Left hindlimb (tissue), 1 donor: ENCODE data around the gene RPL36AL.
A peak's percentile ranks its signal among the peaks of the same experiment; 100 is the strongest.
"Not testable (repeated sequence)": the region's sequence is repeated elsewhere in the genome, so short reads cannot be mapped to it uniquely, and the experiment has no call there.

Experiments used
- DNase-seq: peaks from one replicate; pipeline ENCODE4 v3.0.0-alpha.2; 2018

Gene RPL36AL

DNA sequence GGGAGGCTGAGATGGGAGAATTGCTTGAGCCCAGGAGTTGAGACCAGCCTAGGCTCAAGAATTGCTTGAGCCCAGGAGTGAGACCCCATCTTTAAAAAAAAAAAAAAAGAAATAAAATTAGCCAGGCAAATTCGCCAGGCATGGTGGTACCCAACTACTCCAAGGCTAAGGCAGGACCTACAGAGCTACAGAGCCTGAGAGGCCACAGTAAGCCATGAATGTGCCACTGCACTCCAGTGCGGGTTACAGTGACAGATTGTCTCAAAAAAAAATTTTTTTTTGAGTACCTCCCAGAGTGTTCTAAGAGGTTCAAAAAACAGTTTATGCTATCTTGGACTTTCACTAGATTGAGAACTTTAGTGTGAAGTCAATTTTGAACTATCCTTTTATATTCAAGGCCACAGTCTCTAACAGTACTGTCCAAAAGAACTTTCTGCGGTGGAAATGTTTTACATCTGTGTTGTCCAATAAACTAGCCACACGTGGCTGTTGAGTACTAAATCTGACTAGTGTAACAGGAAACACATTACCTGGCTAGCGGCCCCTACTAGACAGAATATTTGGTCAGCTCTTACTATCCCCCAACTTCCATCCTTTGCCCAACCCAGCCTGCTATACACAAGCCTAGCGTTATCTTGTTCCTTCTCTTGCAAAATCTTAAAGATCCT, 2.4 kb downstream of the RPL36AL start:
- no peak for DNase-seq

DNA sequence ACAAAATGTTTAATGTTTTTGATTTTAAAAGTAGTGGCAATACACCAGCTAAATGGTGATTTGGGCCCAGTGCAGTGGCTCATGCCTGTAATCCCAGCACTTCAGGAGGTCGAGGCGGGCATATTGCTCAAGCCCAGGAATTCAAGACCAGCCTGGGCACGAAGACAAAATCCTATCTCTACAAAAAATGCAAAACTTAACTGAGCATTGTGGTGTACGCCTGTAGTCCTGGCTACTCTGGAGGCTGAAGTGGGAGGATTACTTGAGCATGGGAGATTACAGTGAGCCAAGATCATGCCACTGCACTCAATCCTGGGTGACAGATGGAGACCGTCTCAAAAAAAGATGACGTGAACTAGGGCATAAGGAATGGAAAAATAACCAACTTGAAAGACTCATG, 4.7 kb downstream of the RPL36AL start:
- DNase-seq, result no peak

DNA sequence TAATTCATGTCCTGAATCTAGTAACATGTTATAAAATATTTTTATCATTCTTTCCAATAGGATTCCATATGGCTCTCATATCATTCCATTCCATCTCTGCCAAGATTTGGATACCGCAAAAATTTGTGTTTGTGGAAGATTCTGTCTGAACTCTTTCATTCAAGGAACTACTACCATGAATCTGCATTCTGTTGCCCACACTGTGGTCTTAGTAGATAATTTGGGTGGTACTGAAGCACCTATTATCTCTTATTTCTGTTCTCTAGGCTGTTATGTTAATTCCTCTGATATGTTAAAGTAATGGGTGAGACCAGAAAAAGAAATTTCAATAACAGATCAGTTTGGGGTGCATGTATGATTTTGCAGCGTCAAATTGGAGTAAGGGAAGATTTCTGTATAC, 6.2 kb downstream of the RPL36AL start:
- no peak for DNase-seq

DNA sequence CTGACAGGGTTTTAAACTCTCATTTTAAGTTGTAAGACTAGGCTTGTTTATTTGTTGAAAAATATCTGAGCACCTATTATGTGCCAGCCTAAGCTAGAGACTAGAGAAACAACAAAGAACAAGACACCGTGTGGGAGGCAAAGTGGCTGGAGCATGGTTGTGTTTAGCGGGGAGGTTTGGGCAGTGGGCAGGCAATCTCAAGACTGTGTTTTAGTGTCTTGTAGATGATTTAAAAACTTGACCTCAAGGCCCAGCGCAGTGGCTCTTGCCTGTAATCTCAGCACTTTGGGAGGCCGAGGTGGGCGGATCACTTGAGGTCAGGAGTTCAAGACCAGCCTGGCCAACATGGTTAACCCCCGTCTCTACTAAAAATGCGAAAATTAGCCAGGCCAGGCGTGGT, 7.8 kb downstream of the RPL36AL start:
- no peak for DNase-seq

DNA sequence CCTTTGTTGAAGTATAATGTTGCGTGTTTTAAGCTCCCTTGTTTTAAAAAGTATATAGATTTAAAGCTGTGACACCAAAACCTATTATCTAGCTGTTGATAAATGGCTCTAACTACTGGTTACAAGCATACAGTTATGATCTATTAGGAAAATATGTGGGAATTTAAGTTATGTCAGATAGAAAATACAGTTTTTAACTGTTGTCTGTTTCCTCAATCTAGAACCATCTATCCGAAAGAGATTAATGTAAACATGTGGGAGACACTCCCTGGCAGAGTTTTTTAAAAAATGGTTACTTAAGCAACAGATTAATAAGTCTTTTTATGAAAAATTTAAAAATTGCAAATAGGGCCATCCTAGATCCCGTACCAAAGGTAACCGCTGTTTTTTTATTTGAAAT, 8.2 kb downstream of the RPL36AL start:
- DNase-seq, result no peak

DNA sequence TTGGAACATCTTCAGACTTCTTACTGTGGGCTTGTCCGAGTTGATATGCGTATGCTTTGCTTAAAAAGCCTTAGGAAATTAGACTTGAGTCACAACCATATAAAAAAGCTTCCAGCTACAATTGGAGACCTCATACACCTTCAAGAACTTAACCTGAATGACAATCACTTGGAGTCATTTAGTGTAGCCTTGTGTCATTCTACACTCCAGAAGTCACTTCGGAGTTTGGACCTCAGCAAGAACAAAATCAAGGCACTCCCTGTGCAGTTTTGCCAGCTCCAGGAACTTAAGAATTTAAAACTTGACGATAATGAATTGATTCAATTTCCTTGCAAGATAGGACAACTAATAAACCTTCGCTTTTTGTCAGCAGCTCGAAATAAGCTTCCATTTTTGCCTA, 12.8 kb downstream of the RPL36AL start:
- no peak for DNase-seq

DNA sequence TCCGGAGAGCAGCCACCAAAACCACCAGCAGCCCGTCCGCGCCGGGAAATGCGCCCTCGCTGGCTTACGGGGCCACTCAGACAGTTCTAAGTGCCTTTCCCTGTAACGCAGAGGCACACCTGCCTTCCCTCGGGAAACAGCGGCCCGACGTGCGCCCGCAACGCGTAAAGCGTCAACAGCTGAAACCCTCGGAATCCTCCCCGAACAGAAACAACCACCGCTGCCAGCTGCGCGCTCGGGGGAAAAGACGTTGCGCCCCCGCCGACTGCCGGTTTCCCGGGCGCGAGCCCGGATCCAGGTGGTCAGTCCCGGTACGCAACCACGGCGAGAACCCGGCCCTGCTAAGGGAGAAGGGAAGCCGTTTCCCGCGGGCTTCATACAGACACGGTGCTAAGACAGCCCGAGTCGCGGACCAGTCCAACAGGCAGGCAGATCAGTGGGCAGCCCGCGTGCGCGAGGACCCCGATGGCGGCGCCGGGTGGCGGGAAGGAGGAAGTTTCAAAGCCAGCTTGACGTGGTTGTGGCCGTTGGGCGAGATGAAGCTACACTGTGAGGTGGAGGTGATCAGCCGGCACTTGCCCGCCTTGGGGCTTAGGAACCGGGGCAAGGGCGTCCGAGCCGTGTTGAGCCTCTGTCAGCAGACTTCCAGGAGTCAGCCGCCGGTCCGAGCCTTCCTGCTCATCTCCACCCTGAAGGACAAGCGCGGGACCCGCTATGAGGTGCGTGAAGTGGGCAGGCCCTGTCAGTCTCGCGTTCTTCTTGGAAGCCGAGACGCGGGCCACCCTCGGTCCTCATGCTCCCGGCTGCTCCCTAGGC, 21.7 kb downstream of the RPL36AL start, which contains the start of gene LRR1:
LRR1 (plus strand) TSS at position 456 of the 816 bp plus-strand sequence; CDS start at position 537, 81 bp downstream.
- DNase-seq, result peak; percentile 92

DNA sequence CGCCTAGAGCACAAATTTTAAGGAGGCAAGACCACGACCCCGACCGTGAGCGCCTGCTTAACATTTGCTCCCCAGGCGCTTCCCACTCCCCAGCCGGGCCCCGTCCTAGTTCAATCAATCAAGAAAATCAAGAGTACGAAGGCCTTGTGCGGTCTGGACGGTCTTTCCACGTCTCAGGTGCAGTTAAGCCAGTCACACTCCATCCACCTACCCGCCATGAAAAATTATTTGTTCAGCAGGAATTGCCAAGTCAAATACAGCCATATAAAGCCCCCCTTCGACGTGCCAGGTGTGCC, 22.3 kb downstream of the RPL36AL start:
- no peak for DNase-seq

DNA sequence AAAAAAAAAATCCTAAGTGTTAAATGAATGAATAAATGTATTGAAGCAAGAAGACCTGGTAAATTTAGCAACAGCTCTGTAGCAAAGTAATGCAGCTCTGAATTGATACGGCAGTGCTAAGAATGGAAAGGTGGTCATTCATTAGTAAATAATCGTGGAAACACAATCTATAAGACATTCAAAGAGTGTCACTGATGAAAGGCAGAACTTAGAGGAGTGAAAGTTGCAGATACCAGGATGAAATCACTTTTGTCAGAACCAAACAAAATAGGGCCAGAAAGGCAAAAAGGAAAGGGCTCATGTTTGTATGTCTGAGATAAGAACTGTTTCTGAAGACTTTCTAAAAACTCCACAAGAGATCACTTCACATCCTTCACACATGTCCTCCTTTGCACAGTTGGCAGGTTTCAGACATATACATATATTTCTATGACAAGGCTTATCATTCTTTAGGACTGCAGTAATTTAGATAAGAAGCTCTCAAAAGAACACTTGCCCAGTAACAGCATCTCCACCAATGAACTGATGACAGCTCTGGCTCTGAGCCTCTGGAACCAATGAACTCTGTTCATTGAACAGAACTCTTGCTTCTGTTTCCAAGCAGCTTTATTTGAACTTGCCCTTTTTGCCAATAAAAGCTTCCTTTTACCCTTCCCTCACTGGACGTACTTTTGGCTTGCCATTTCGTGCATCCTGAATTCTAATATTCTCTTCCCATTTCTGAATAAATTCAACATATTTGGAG, 25.9 kb downstream of the RPL36AL start:
- no peak for DNase-seq

DNA sequence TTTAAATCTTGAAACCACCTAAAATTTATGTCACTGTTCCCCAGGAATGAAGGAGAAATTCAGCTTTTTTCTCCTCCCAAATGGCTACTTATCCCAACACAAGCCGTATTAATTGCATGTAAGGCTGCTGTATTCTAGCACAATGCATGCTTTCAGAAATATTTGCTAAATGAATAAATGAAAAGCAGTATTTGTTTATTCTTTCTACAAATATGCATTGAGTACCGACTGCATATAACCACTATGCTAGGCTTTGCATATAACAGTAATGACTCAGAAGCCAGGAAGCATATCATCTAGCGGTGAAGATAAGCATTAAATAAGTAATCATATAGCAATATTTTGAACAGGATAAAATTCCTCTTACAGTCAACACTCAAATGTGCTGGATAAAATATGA, 27.4 kb downstream of the RPL36AL start:
- no peak for DNase-seq

DNA sequence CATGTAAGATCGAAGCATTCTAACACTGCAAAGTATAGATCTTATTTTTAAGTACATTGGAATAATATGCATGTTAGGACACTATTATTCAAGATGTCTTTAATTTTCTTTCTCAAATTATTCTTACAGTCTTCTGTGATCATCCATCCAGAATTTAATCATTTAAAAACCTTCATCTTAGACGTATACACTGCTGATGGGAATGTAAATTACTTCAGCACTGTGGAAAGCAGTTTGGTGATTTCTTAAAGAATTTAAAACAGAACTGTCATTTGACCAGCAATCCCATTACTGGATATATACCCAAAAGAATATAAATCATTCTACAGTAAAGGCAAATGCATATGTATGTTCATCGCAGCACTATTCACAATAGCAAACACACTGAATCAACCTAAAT, 31.0 kb downstream of the RPL36AL start:
- no peak for DNase-seq

DNA sequence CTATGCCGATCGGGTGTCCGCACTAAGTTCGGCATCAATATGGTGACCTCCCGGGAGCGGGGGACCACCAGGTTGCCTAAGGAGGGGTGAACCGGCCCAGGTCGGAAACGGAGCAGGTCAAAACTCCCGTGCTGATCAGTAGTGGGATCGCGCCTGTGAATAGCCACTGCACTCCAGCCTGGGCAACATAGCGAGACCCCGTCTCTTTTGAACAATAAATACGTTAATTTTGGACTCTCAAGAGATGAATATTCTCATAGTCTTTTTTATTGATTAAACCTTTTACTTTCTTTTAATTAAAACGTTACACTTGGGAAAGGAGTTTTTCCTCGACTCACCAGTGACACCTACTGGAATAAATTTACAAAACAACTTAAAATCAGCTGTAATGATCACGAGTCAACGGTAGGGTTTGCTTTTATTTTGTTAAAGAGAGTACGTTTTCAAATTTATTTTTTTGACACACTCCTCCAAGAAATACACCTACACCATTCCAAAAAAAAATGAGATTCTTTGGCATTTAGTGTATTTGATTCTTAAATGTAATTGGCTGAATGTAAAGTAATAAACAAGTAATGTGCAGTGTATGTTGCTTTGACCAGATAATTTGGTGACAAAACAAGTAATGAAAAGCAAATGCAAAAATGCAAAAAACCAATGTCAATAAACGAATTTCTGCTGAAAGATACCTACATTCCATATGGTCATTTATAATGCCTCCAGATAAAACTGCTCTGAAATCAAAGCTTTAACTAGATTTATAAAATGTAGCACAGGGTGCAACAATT, 33.6 kb downstream of the RPL36AL start:
- no peak for DNase-seq

DNA sequence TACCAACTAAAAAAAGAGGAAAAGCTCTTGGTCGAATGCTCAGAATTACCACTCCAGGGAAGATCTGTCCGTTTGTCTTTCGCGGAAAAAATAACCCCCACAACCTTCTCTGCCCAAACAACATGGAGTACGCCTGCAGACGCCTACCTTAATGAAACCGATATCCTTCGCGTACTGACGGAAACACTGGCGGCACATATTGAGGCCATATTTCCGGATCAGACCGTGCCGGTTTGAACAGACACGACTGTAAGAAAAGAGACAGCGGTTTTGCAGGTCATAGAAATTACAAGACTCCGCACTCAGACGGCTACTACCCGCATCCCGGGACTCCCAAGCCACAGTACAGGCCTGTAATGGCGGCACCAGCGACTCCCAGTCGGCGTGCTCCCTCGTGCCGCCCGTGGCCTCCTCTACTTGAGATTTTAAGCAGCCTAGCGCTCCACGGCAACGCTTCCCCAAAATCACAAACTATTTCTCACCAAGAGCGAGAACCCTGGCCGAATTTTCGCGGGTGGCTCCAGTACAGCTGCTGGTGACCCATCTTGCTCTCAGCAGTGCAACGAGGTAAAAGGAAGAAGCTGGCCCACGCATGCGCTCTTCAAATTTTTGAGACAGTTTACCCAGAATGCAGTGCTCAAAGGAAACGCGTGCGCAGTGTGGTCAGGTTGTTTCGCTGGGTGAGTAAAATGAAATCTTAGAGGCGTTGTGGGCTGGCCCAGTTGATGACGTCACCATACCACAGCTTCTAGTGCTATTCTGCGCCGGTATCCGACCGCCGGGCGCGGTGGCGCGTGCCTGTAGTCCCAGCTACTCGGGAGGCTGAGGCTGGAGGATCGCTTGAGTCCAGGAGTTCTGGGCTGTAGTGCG, 34.4 kb downstream of the RPL36AL start, which contains the start of gene RPS29:
RPS29 (minus strand) TSS at position 578 of the 870 bp plus-strand sequence; CDS start at position 544, 34 bp downstream.
- peak; percentile 99 for DNase-seq

DNA sequence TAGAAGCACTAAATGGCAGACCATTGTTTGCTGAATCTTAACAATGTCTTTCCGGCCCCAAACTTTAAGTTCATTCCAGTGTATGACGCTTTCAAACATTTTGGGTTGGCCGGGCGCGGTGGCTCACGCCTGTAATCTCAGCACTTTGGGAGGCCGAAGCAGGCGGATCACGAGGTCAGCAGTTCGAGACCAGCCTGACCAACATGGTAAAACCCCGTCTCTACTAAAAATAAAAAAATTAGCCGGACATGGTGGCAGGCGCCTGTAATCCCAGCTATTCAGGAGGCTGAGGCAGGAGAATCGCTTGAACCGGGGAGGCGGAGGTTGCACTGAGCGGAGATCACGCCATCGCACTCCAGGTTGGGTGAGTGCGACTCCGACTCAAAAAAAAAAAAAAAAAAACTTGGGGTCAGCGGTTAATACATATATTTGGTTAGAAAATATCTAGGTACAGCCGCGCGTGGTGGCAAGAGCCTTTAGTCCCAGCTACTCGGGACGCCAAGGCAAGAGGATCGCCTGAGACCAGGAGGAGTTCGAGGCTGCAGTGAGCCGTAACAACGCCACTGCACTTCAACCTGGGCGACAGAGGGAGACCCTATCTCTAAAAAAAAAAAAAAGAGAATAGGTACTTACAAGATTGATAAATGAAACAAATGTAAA, 35.3 kb downstream of the RPL36AL start:
- DNase-seq, result not testable (repeated sequence)

DNA sequence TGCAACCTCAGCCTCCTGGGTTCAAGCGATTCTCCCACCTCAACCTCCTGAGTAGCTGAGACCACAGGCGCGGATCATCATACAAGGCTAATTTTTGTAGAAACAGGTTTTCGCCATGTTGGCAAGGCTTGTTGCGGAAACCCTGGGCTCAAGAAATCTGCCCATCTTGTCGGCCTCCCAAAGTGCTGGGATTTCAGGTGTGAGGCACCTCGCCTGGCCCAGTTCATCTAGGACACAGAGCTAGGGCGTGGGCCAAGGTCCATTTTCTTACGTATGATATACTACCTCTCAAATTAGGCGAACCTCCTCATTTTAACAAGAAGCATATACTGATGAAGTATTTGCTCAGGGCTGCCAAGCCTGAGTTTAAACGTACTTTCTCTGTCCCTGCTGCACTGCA, 36.4 kb downstream of the RPL36AL start:
- no peak for DNase-seq

DNA sequence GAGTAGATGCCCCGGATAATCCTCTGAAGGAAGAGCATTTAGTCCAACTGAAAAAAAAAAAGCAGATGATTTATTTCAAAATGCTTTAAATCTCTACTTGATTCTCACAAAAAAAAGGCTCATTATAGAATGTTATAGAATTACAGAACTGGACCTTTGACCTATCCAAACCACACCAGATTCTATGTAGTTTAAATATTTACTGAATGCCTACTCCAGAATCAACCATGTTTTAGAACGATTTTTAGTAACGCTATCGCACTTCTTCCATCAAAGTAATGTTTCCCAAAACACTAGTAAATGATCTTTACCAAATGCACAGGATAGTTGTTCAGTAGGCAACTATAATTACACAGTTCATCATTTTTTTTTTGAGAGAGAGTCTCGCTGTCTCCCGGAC, 36.8 kb downstream of the RPL36AL start:
- DNase-seq, result no peak

DNA sequence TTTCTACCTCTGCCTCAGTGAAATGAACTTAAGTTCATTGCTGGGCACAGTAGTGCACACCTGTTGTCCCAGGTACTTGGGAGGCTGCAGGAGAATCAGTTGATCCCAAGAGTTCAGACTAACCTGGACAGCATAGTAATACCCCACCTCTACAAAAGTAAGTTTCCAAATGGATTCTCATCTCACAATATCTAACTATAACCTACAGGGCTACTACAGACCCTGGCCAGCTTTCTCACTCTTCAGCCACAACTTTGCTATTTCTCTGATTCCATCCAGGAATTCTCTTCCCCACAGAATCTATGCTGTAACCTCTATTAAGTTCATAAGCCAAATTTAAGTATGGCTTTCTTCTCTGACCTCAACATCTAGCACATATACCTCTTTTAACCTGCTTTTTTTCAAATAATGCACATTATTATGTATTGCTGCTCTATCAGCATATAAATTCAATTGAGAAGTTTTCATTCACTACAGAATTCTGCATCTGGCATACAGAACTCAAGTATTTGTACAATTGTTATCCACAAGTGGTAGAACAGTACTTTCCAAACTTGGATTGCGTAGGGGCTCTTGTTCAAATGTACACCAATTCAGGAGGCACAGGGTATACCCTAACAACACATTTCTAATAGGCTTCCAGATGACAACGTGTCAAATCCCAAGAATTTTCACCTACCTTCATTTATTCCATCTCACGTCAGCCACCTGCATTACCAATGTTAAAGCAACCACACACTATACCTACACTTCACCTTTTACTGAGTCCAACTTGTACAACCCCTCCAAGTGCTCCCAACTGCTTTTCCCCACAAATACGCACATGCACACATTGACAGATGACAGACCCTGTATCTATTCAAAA, 38.1 kb downstream of the RPL36AL start:
- no peak for DNase-seq

DNA sequence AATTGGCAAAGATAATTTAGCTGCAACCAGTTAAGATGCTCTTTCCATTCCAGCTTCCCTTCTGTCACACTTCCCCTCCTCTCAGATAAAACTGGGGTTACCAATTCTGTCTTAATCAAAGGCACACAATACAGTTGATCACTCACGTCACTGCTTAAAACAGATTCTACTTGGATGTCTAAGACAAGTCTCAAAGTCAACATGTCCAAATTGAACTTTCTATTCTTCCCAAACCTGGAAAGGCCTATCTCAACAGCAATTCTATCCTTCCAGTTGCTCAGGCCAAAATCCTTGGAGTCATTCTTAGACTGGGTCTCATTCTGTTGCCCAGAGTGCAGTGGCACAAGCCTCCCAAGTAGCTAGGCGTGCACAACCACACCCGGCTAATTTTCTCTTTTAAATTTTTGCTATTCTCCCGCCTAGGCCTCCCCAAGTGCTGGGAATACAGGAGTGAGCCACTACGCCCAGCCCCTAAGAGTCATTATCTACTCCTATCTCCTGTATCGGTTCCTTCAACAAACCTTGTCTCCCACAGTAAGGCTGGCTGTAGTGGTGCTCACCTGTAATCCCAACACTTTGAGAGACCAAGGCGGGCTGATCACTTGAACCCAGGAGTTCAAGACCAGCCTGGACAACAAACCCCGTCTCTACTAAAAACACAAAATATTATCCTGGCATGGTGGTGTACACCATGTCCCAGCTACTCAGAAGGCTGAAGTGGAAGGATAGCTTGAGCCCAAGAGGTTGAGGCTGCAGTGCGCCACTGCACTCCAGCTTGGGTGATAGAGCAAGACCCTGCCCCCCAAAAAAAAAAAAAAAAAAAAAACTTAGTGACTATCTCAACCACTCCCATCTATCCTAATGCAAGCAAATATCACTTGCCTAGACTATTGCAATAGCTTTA, 39.0 kb downstream of the RPL36AL start:
- no peak for DNase-seq

DNA sequence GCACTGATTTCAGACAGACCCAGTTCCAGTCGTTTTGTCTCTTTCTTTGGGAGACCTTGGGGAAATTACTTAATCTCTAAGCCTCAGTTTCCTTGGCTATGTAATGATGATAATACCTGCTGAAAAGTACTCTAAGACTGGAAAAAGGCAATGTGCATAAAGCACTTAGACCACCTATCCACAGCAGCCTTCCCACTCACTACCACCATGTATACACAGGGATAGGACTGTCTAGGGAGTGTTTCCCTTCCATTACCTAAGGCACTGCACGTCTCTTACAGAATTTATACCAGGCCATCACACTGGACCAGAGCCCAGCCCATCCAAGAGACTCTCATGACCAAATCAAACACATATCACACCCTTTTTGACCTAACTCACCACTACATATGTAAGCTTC, 40.6 kb downstream of the RPL36AL start:
- DNase-seq, result no peak
